HCEC 1CT (cell line): Measurements from ENCODE around the gene FOXF2.
A peak's percentile ranks its signal among the peaks of the same experiment; 100 is the strongest.
"Not testable (repeated sequence)": the region's sequence is repeated elsewhere in the genome, so short reads cannot be mapped to it uniquely, and the experiment has no call there.

Experiments
- DNase-seq: peaks from one replicate; pipeline ENCODE4 v3.0.0-alpha.2; 2017

The FOXF2 gene

DNA sequence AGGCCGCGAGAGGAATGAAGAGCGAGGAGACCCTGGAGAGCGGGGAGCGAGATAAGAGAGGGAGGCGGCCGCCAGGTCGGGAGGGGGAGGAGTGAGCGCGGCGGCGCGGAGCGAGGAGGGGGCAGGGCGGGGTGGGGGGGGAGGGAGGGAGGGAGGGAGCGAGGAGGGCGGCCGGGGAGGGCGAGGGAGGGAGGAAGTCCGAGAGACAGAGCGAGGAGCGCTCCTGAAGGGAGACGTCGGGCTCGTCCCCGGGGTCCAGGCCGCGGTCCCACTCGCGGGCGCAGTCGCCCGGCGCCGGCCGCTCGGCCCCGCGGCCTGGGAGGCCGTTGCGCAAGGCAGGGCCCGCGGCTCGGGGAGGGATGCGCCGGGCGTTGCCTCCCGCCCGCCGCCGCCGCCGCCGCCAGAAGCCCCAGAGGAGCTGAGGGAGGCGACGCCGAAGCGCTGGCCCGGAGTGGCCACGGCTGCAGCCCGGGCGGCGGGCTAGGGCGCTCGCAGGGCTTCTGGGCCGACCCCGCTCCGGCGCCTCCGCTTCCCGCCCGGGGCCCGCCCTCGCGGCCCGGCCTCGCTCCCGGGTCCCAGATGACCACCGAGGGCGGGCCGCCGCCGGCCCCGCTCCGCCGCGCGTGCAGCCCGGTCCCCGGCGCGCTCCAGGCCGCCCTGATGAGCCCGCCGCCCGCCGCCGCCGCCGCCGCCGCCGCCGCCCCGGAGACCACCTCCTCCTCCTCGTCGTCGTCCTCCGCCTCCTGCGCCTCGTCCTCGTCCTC is at the start of gene FOXF2:
Gene FOXF2 (plus strand): TSS at position 208 of the 764 bp plus-strand sequence. CDS start 372 bp downstream, at position 580.
- no peak for DNase-seq

DNA sequence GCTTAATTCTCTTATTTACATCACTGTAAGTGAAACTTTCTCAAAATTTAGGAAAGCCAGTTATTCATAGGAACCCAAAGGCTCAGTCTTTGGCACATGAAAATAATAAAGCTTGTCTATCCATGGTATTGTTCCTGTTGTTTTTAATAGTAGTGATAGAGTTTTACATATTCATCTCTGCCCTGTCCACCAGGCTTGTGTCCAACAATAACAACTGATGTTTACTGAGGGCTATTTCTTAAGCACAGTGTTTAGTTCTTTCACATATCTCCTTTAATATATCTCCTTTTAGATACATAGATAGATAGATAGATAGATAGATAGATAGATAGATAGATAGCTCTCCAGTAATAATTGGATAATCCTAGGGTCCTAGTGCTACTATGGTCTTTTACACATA is 43.3 kb upstream of the FOXF2 start:
- DNase-seq: no peak

DNA sequence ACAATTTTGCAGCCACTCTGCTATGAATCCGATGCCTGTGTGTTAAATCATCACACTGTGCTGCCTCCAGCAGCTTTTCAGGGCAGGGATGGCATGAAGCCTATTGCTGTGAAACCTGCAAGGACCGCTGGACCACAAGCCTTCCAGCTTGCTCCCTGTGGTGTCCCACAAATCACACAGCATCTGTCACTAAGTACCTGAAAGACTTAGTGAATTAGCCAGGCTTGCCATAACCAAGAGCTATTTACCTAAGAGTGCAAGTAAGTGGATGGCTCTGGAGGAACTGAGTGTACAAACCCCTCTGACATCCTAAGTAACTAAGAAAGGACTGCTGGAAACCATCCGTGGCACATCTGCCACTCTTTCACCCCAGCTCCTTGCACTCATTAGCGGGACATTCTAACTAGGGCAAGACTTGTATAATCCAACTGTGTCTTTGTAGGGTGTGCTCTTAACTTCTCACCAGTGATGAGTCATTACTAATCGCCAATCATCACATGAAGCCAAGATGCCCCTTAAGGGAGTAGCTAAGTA is 42.8 kb upstream of the FOXF2 start:
- no peak for DNase-seq

- no peak for DNase-seq
These were observed 42.2 kb upstream of the FOXF2 start for GRCh38 chr6:1347161-1347560.

- no peak for DNase-seq
These were observed 40.7 kb upstream of the FOXF2 start for GRCh38 chr6:1348675-1349074.

- no peak for DNase-seq
These were observed 39.7 kb upstream of the FOXF2 start for GRCh38 chr6:1349655-1350054.

DNA sequence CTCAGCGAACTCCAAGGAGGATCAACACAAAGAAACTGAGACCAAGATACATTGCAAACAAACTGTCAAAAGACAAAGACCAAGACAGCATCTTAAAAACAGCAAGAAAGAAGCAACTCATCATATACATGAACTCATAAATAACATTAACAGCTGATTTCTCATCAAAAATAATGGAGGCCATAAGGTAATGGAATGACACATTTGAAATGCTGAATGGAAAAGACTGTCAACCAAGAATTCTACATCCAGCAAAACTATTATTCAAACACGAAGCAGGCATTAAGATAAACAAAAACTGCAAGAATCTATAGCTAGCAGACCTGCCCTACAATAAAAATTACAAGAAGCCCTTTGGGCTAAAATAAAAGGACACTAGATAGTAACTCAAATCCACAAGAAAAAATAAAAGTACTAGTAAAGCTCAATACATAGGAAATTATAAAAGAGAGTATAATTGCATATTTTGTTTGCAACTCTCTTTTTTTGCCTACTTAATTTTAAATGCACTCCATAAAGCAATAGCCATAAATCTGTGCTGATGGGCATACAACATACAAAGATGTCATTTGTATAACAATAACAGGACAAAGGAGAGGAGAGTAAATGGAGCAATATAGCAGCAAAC is 37.9 kb upstream of the FOXF2 start:
- no peak for DNase-seq

- DNase-seq: not testable (repeated sequence)
These were observed 34.3 kb upstream of the FOXF2 start for GRCh38 chr6:1355068-1355467.

- not testable (repeated sequence) for DNase-seq
These were observed 27.7 kb upstream of the FOXF2 start for GRCh38 chr6:1361717-1362116.

GRCh38 chr6:1362643-1363042 is 26.7 kb upstream of the FOXF2 start:
- DNase-seq: no peak

- no peak for DNase-seq
These were observed 26.1 kb upstream of the FOXF2 start for GRCh38 chr6:1363298-1363697.

DNA sequence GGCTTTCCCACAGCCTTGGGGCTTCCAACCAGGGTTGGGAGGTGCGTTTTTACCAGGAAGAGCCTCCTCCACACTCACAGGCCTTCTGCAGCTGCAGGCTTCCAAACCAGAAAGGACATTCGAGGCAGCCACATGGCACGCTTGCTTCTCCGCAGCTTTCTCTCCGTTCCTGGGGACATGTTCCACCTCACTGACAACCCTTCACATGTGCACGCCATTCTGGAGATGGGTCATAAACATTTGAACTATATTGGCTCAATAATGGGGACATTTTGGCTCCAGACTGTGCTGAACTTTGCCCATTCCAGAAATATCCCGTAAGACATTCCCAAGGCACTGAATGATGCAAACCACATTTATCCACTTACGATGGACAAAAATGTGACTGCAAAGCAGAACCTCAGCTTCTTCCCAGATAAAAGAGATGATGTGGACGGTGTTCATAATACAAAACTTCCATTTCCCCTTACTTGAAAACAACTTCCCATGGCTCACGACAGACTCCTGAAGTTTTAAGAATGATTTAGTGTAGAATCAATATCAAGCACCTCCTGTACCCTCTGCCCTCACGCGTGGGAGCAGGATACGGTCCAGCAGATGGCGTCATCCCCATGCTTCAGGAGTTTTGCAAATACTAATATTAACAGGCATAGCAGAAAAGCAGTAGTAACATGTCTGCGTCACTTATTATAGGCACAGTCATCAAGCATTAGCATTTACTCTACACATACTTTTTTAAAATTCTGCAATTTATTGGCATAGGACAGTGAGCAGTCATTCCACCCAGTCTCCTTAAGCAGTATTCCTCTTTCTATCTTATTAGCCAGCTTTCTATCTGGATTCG is 25.4 kb upstream of the FOXF2 start:
- peak; percentile 25 for DNase-seq

- no peak for DNase-seq
These were observed 24.6 kb upstream of the FOXF2 start for GRCh38 chr6:1364791-1365190.

GRCh38 chr6:1365686-1366085 is 23.7 kb upstream of the FOXF2 start:
- DNase-seq: no peak

- DNase-seq: no peak
These were observed 21.6 kb upstream of the FOXF2 start for GRCh38 chr6:1367771-1368170.

- DNase-seq: no peak
These were observed 20.4 kb upstream of the FOXF2 start for GRCh38 chr6:1368940-1369339.

- DNase-seq: not testable (repeated sequence)
These were observed 19.7 kb upstream of the FOXF2 start for GRCh38 chr6:1369695-1370094.

- no peak for DNase-seq
These were observed 17.4 kb upstream of the FOXF2 start for GRCh38 chr6:1371933-1372332.

GRCh38 chr6:1372690-1373089 is 16.7 kb upstream of the FOXF2 start:
- peak; percentile 31 for DNase-seq

- DNase-seq: no peak
These were observed 12.7 kb upstream of the FOXF2 start for GRCh38 chr6:1376653-1377052.

DNA sequence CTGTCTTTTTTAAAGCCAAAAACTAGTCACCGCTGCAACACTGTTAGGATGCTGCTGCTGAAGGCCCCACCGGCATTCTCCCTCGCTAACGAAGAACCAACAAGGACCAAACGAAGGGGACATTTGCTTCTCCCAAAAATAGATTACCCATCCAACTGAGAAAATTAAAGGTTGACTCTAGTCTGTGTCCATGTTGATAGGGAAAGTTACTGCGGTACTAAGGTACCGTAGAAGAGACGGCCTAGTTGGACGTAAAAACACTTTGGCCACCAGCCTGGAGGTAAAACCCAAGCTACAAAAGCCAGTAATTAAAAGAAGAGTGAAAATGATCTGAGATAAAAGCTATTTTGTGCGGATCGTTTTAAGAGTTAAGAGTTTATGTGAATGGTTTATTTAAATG is 11.8 kb upstream of the FOXF2 start:
- no peak for DNase-seq

DNA sequence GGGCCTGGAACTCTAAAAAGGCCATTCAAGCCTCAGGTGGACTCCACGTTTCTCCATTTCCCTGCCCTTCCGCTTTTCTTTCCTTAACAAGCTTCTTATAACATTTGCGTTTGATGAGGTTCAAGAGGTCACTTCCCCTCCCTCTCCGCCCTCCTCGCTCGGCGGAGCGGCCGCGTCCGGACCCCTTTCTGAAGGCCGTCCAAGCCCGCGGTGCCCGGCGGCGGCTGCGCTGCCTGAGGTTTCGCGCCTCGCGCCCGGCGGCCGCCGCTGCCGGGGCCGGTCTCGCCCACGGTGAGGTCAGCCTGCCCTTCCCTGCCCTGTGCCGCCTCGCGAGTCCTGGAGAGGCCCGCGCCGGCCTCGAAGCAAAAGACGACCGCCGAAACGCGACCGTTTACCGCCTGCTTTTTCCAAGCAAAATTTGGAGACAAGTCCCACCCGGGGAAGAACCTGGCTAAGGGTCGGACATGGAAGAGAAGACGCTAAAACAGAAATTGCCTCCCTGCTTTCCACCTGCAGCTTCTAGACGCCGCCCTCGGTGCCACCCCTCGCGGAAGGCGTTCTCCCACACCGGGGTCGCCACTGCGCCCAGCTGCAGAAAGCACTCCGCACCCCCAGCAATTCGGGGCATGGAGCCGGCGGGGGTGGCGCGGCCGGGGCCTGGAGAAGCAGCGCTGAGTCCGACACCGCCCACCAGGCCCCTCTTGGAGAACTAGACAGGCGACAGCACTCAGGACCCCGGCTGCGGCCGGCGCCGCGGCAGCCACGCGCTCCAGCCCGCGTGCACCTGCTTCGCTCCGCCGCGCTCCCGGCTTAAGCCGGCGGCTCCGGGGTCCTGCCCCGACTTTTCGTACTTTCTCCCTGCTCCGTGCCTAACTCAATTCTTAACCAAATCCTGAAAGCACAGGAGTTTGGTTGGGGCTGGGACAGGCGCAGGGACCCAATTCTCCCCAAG is 11.0 kb upstream of the FOXF2 start:
- DNase-seq: no peak
